Left ventricle myocardium inferior (tissue), 1 donor: Measurements from ENCODE around the gene SMCO1. TPM values are rescaled to one million over a fixed set of nuclear protein-coding genes. Genes with fewer than 3 reads are reported as not detected.

Source experiments
- DNase-seq: peaks from one replicate; pipeline ENCODE4 v3.0.0-alpha.2; 2020
- H3K27ac ChIP-seq: fragments of 200-600 bp; replicated peaks from 2 replicates; pipeline ENCODE4 v1.8.0; 2021
- H3K27me3 ChIP-seq: fragments of 200-600 bp; 2 replicates; pipeline ENCODE4 v1.8.0; 2021; ENCODE audit warnings: low read depth
- H3K36me3 ChIP-seq: fragments of 200-600 bp; 2 replicates; pipeline ENCODE4 v1.8.0; 2021
- H3K4me1 ChIP-seq: fragments of 200-600 bp; 2 replicates; pipeline ENCODE4 v1.8.0; 2021
- H3K4me3 ChIP-seq: fragments of 200-600 bp; 2 replicates; pipeline ENCODE4 v1.8.0; 2021; ENCODE audit warnings: mild to moderate bottlenecking, moderate library complexity
- H3K9me3 ChIP-seq: fragments of 200-600 bp; replicated peaks from 2 replicates; pipeline ENCODE4 v1.8.0; 2021
- intact Hi-C: fragments of 100-400 bp; cut with micrococcal nuclease; formaldehyde crosslinking; loops from one replicate; pipeline ENCODE4 v1.11.0; 2022
- total RNA-seq: library from RNA; stranded (reverse); fragmentation: NEBNext Ultra II Directional; extraction: Animal tissue kit (Norgen Biotek cat#: 25700); gene quantifications from one replicate; pipeline ENCODE4 v1.2.1, GENCODE V29; 2021
- TF ChIP-seq, protein P1 (sequence below): fragments of 200-600 bp; IDR thresholded peaks from 2 replicates; pipeline ENCODE4 v1.8.0; 2021; ENCODE audit warnings: antibody characterized with exemption, mild to moderate bottlenecking, borderline replicate concordance
- donor health status: DM: no; HTN: yes; CAD: no; lungs with severe emphysema.

The SMCO1 gene
- total RNA-seq, 1 donor from 2014 or later = 73.0 TPM

DNA sequence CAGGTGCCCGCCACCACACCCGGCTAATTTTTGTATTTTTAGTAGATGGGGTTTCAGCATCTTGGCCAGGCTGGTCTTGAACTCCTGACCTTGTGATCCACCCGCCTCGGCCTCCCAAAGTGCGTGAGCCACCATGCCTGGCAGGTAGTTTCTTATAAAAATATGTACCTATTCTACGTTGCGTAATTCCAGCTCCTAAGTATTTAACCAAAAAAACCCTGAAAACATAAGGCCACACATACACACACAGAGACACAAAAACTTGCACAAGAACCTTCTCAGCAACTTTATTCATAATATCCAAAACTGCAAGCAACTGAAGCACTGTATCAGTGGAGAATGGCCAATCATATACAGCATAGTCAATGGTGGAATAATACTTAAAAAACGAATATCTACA, 16.8 kb downstream of the SMCO1 start:
- no peaks in the 10 kb centered on the region for H3K27me3 ChIP-seq
- DNase-seq = no peak
- H3K27ac ChIP-seq = peak overlapping the region; percentile 99
- intact Hi-C loops = no loop called here
- no peaks in the 10 kb centered on the region for H3K36me3 ChIP-seq
- H3K4me1 ChIP-seq = peaks cover 73% of the 10 kb centered on the region
- H3K4me3 ChIP-seq = no peak overlapping the region
- no peaks in the 10 kb centered on the region for H3K9me3 ChIP-seq
- TF ChIP-seq, protein P1, sequence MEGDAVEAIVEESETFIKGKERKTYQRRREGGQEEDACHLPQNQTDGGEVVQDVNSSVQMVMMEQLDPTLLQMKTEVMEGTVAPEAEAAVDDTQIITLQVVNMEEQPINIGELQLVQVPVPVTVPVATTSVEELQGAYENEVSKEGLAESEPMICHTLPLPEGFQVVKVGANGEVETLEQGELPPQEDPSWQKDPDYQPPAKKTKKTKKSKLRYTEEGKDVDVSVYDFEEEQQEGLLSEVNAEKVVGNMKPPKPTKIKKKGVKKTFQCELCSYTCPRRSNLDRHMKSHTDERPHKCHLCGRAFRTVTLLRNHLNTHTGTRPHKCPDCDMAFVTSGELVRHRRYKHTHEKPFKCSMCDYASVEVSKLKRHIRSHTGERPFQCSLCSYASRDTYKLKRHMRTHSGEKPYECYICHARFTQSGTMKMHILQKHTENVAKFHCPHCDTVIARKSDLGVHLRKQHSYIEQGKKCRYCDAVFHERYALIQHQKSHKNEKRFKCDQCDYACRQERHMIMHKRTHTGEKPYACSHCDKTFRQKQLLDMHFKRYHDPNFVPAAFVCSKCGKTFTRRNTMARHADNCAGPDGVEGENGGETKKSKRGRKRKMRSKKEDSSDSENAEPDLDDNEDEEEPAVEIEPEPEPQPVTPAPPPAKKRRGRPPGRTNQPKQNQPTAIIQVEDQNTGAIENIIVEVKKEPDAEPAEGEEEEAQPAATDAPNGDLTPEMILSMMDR = no peak

DNA sequence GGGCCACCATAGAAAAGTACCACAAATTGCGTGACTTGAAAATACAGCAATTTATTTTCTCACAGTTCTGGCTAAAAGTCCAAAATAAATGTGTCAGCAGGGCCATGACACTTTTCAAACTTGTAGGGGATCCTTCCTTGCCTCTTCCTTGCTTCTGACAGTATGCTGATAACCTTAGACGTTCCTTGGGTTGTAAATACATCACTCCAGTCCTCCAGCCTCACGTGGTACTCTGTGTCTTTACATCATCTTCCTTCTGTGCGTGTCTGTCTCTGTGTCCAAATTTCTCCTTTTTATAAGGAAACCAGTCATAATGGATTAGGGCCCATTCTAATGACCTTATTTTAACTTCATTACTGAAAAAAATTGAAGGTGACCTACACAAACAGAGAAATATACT, 19.0 kb downstream of the SMCO1 start:
- Histone ChIP-seq H3K9me3 (no peaks in the 10 kb centered on the region), H3K27me3 (no peaks in the 10 kb centered on the region), H3K36me3 (no peaks in the 10 kb centered on the region), H3K4me3 (no peak overlapping the region), H3K27ac (no peak overlapping the region), H3K4me1 (peaks cover 61% of the 10 kb centered on the region)
- TF ChIP-seq, protein P1 = no peak
- intact Hi-C loops = no loop called here
- DNase-seq = no peak

DNA sequence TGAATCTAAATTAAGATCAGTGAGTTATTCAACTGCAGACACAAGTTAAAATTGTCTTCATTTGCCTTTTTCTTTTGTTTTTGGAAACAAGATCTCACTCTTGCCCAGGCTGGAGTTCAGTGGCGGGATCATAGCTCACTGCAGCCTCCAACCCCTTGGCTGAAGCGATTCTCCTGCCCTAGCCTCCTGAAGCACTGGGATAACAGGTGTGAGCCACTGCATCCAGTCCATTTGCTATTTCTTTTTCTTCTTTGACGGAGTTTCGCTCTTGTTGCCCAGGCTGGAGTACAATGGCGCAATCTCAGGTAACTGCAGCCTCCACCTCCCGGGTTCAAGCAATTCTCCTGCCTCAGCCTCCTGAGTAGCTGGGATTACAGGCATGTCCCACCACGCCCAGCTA, 21.9 kb downstream of the SMCO1 start:
- intact Hi-C loops = no loop called here
- no peak for DNase-seq
- Histone ChIP-seq H3K9me3 (no peaks in the 10 kb centered on the region), H3K27me3 (no peaks in the 10 kb centered on the region), H3K4me3 (no peak overlapping the region), H3K36me3 (no peaks in the 10 kb centered on the region), H3K27ac (no peak overlapping the region), H3K4me1 (peaks cover 44% of the 10 kb centered on the region)
- TF ChIP-seq, protein P1 = no peak

DNA sequence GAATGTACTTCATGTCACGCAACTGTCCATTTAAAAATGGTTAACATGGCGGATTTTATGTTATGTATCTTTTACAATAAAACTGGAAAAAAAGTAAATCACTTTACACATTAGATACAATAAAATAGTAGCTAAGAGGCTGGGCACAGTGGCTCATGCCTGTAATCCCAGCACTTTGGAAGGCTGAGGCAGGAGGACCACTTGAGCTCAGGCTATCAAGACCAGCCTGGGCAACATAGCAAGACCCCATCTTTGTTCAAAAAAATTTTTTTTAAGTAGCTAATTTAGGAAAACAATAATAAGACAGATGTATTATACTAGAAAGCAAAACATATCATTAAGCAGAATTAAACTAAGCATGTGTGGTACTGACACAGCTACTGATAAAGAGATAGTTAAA, 23.1 kb downstream of the SMCO1 start:
- Histone ChIP-seq H3K4me3 (no peak overlapping the region), H3K9me3 (no peaks in the 10 kb centered on the region), H3K36me3 (peaks cover 6% of the 10 kb centered on the region), H3K4me1 (peaks cover 34% of the 10 kb centered on the region), H3K27me3 (no peaks in the 10 kb centered on the region), H3K27ac (no peak overlapping the region)
- no peak for DNase-seq
- intact Hi-C loops = no loop called here
- TF ChIP-seq, protein P1 = no peak

DNA sequence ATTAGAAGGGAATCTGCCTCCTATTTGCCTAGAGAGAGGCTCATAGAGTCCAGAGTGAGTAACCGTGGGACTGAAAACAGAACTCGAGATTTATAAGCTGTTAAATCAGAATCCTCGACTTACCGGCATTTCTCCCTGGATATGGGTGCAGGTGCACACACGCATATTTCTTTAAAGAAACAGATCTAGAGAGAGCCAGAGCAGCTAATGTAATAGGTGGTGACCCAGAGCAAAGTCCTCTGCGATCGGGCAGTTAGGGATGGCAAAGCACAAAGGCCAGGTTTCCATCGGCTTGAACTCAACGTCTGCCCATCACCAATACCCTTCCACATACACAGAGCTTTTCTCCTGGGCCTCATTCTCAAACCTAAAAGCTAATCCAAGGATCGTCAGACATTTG, 25.4 kb downstream of the SMCO1 start:
- Histone ChIP-seq H3K27ac (no peak overlapping the region), H3K4me1 (peaks cover 26% of the 10 kb centered on the region), H3K27me3 (no peaks in the 10 kb centered on the region), H3K9me3 (no peaks in the 10 kb centered on the region), H3K4me3 (no peak overlapping the region), H3K36me3 (peaks cover 30% of the 10 kb centered on the region)
- intact Hi-C loops = no loop called here
- DNase-seq = no peak
- TF ChIP-seq, protein P1 = no peak

DNA sequence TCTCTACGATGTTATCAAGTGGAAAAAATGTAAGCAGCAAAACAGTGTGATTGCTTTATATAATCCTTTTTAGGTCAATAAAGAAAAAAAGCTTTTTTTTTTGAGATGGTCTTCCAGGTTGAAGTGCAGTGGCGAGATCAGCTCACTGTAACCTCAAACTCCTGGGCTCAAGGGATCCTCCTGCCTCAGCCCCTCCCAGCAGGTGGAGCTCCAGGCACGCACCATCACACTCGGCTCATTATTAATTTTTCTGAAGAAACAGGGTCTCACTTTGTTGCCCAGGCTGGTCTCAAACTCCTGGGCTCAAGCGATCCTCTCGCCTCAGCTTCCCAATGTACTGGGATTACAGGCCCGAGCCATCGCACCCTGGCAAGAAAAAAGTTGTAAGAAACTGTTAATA, 28.9 kb downstream of the SMCO1 start:
- Histone ChIP-seq H3K36me3 (peaks cover 63% of the 10 kb centered on the region), H3K27ac (no peak overlapping the region), H3K4me1 (peaks cover 12% of the 10 kb centered on the region), H3K27me3 (no peaks in the 10 kb centered on the region), H3K9me3 (no peaks in the 10 kb centered on the region), H3K4me3 (no peak overlapping the region)
- DNase-seq = no peak
- intact Hi-C loops = no loop called here
- TF ChIP-seq, protein P1 = peak; percentile 61
